ENCODE data around the gene POC1A.
A peak's percentile ranks its signal among the peaks of the same experiment; 100 is the strongest.

- TF ChIP-seq, protein P1, sequence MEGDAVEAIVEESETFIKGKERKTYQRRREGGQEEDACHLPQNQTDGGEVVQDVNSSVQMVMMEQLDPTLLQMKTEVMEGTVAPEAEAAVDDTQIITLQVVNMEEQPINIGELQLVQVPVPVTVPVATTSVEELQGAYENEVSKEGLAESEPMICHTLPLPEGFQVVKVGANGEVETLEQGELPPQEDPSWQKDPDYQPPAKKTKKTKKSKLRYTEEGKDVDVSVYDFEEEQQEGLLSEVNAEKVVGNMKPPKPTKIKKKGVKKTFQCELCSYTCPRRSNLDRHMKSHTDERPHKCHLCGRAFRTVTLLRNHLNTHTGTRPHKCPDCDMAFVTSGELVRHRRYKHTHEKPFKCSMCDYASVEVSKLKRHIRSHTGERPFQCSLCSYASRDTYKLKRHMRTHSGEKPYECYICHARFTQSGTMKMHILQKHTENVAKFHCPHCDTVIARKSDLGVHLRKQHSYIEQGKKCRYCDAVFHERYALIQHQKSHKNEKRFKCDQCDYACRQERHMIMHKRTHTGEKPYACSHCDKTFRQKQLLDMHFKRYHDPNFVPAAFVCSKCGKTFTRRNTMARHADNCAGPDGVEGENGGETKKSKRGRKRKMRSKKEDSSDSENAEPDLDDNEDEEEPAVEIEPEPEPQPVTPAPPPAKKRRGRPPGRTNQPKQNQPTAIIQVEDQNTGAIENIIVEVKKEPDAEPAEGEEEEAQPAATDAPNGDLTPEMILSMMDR (IDR thresholded peaks at IDR 0.05 in 8 of 11, conservative IDR thresholded peaks at IDR 0.05 in 3 of 11) = peak in 9 of 11 experiments; percentile 18 to 55 (median 38)
- TF ChIP-seq POLR2AphosphoS5 (IDR thresholded peaks at IDR 0.05) (peak; percentile 94 to 96 (median 95)), POLR2A (IDR thresholded peaks at IDR 0.05) (peak in 2 of 3 donors; percentile 30 to 74)
These were observed 43.8 kb upstream of the POC1A start, which contains the start of gene ALAS1 for GRCh38 chr3:52197842-52198625.
